Measurements from ENCODE around the gene WWOX.

DNA sequence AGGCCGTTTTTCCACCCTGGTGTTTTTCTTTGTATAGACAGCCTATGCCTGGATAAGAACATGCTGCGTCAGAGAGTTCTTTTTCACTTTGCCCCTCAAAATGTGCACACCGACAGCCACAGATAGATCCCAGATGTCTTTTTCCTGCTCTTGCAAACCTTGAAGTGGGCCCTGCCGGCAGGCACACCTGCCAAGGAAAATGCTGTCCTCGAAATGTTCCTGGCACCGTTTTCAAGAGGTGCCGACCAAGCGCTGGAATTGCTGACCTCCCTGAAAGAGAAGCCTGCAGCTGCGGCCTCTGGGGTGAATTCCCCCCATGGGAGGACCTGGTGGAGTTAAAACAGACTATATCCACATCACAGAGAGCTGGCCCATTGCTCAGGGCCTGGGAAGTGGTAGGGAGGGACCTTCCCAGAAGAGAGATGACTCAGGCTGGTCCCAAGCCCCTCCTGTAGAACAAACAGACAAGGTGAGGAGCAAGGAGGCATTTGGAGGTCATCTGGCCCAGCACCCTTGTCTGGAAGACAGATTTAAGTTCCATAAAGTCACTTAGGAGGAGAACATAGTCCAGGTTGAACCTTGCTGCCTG is 833.0 kb downstream of the WWOX start:
- TF ChIP-seq, protein P1, sequence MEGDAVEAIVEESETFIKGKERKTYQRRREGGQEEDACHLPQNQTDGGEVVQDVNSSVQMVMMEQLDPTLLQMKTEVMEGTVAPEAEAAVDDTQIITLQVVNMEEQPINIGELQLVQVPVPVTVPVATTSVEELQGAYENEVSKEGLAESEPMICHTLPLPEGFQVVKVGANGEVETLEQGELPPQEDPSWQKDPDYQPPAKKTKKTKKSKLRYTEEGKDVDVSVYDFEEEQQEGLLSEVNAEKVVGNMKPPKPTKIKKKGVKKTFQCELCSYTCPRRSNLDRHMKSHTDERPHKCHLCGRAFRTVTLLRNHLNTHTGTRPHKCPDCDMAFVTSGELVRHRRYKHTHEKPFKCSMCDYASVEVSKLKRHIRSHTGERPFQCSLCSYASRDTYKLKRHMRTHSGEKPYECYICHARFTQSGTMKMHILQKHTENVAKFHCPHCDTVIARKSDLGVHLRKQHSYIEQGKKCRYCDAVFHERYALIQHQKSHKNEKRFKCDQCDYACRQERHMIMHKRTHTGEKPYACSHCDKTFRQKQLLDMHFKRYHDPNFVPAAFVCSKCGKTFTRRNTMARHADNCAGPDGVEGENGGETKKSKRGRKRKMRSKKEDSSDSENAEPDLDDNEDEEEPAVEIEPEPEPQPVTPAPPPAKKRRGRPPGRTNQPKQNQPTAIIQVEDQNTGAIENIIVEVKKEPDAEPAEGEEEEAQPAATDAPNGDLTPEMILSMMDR (conservative IDR thresholded peaks at IDR 0.05; ENCODE audit: low read depth, low read length) = no peak
- no peak for TF ChIP-seq EZH2 (IDR thresholded peaks at IDR 0.05; ENCODE audit: borderline replicate concordance, low read depth, low read length, poor library complexity, severe bottlenecking)

Data from A673 (cell line).